ENCODE measurements around the gene AGPS.

The AGPS gene

DNA sequence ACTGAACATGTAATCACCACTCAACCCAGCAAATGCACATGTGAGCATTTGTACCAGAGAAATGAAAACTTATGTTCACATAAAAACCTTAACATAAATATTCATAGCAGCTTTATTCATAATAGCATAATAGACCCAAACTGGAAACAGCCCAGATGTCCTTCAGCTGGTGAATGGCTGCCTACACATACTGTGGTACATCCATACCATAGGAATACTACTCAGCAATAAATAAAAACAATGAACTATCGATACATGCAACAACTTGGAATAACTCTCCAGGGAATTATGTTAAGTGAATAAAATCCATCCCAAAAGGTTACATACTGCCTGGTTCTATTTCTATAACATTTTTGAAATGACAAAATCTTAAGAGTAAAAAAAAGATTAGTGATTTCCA, 140.0 kb downstream of the AGPS start:
- H3K27me3 Mint-ChIP-seq = no peaks in the 10 kb centered on the region
- no peak overlapping the region for H3K27ac Mint-ChIP-seq
- H3K4me1 Mint-ChIP-seq (ENCODE audit: low read depth) = no peaks in the 10 kb centered on the region
- no peak overlapping the region for H3K4me3 Mint-ChIP-seq
- peaks cover 17% of the 10 kb centered on the region for H3K36me3 Mint-ChIP-seq (ENCODE audit: low read depth)
- H3K9me3 Mint-ChIP-seq = no peaks in the 10 kb centered on the region

DNA sequence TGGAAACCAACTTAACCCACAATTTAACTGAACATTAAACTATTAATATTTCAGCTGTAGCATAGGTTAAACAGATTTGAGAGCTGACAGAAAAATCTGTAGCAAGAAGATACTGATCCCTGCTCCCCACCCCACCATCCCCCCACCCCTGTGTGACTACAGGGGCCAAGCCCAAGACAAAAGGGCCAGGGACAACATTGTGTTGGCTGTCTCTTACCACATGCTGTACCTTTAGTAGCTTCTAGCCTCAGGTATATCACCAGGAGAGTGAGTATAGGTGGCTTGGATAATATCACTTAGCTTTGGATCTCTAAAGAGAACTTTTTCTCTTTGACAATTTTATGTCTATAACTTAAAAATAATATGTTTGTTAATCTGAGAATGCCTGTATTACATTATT, 140.7 kb downstream of the AGPS start:
- H3K27me3 Mint-ChIP-seq = no peaks in the 10 kb centered on the region

DNA sequence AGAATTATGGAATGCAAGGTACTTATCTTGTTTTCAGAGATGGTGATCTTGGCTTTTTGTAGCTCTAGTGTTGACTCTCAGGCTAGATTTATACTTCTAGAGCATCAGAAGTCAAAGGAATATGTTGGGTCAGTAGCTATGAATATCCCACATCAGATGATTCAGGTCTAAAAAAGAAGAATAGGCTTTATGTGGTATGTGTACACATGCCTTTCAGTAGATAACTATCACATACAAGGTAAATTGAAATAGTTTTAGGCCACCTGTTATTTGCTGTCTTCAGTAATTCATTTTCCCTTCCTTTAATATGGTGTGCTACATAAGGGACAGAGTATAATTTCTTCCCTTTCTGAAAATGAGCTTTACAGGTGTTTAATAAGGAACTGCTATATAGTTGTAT, 142.4 kb downstream of the AGPS start:
- no peaks in the 10 kb centered on the region for H3K9me3 Mint-ChIP-seq
- no peaks in the 10 kb centered on the region for H3K27me3 Mint-ChIP-seq
- no peaks in the 10 kb centered on the region for H3K4me1 Mint-ChIP-seq (ENCODE audit: low read depth)
- peaks cover 19% of the 10 kb centered on the region for H3K36me3 Mint-ChIP-seq (ENCODE audit: low read depth)
- no peak overlapping the region for H3K27ac Mint-ChIP-seq
- H3K4me3 Mint-ChIP-seq = no peak overlapping the region

More for the DNA sequence above, 140.7 kb downstream of the AGPS start:
- no peaks in the 10 kb centered on the region for H3K9me3 Mint-ChIP-seq
- no peak overlapping the region for H3K27ac Mint-ChIP-seq
- no peak overlapping the region for H3K4me3 Mint-ChIP-seq
- H3K4me1 Mint-ChIP-seq (ENCODE audit: low read depth) = no peaks in the 10 kb centered on the region
- H3K36me3 Mint-ChIP-seq (ENCODE audit: low read depth) = peaks cover 19% of the 10 kb centered on the region

DNA sequence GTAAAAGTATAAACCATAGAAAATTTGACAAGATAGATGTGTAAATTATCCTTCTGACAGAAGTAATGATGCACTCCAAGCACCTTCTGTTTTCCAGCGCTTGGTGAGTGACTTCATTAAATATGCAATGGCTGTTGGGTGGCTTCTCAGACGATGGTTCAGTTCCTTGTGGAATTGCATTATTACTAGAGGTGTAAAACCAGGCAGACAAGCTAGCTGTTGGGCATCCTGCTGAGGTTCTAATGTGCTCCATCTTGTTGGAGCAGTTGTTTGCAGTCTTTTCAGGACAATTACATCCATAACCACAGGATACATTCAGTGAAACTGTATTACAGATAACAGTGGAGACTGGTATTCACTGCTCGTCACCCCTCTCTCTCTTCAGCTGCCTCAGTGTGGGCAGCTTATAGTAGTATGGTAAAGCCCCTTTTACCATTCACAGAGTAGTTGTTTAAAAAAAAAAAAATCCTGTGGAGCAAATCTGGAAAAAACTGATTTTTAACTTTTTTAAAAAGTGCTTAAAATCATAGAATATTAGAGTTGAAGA, 143.5 kb downstream of the AGPS start:
- no peaks in the 10 kb centered on the region for H3K9me3 Mint-ChIP-seq
- H3K36me3 Mint-ChIP-seq (ENCODE audit: low read depth) = peaks cover 19% of the 10 kb centered on the region
- H3K4me1 Mint-ChIP-seq (ENCODE audit: low read depth) = no peaks in the 10 kb centered on the region
- no peaks in the 10 kb centered on the region for H3K27me3 Mint-ChIP-seq
- no peak overlapping the region for H3K4me3 Mint-ChIP-seq
- H3K27ac Mint-ChIP-seq = no peak overlapping the region

DNA sequence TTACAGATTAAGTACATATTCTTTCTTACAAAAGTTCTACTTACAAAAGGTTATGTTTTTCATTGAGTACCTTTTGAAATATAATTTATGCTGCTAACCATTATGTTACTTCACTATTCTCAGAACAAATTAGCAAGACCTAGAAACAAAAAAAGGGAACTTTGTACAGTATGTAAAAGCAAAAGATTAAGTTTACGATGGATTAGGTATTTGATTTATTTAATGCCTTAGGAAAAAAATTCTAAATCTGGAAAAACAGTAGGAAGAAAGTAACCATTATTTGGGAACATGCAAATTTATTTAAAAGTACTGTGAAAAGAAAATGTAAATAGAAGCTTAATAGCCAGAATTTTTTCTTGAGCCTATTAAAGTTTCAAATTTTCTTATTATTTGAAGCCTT, 144.6 kb downstream of the AGPS start:
- Mint-ChIP-seq H3K36me3 (ENCODE audit: low read depth) (peaks cover 19% of the 10 kb centered on the region), H3K27me3 (no peaks in the 10 kb centered on the region), H3K4me1 (ENCODE audit: low read depth) (no peaks in the 10 kb centered on the region), H3K27ac (no peak overlapping the region), H3K4me3 (no peak overlapping the region), H3K9me3 (no peaks in the 10 kb centered on the region)

DNA sequence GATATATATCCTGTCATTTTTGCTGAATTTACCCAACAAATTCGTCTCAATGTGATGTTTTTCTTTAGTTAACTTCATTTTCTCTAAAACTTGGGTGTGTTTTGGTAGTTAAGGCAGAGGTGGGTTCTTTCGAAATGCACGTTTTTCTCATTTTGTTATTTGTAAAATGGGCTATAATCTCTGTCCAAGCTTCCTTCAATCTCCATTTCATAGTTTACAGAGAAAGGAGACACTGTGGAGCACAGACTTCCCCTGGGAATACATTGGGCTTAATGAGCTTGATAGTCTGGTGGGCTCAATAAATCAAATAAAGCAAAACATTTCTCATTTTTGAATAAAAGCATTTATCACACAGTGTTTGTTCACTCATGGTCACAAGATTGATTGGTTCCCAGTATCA, 145.1 kb downstream of the AGPS start:
- H3K9me3 Mint-ChIP-seq = no peaks in the 10 kb centered on the region
- H3K4me3 Mint-ChIP-seq = no peak overlapping the region
- no peaks in the 10 kb centered on the region for H3K4me1 Mint-ChIP-seq (ENCODE audit: low read depth)
- H3K36me3 Mint-ChIP-seq (ENCODE audit: low read depth) = peaks cover 19% of the 10 kb centered on the region
- H3K27ac Mint-ChIP-seq = no peak overlapping the region
- H3K27me3 Mint-ChIP-seq = no peaks in the 10 kb centered on the region

DNA sequence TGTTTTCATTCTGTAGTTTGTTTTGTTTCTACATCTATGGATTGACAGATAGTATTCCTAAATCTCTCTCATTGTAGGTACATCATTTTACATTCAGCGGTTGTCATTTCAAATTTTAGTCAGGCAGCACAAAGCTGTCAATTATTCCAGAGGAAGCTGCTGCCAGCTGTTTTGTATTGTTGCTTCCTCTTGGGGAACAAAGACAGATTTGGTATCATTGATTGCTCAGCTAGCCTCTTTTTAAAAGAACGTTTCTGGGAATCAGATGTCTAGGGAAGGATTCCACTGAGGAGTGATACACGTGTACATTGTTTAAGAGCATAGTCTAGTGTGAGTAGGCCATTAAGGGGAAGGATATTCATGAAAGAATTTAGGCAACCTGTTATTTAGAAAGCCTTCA, 145.8 kb downstream of the AGPS start:
- Mint-ChIP-seq H3K9me3 (no peaks in the 10 kb centered on the region), H3K27ac (no peak overlapping the region), H3K4me1 (ENCODE audit: low read depth) (no peaks in the 10 kb centered on the region), H3K4me3 (no peak overlapping the region), H3K36me3 (ENCODE audit: low read depth) (peaks cover 19% of the 10 kb centered on the region), H3K27me3 (no peaks in the 10 kb centered on the region)

DNA sequence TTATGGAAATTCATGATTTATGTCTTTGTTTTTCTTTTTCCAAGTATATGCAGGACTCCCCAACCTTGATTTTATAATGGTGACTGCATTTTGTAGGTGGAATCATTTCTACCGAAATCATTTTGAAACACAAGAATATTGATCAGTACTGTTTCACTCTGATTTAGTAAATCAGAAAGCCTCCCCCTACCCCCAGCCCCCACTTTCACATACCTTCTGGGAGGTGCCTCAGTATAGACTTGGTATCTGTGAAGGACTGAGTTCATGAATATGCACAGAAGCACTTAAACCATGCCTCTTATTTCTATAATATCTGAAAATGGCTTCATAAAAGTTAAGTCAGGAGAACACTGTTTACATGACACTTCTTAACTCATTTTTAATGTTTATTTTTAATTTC, 147.7 kb downstream of the AGPS start:
- no peak overlapping the region for H3K4me3 Mint-ChIP-seq
- H3K27ac Mint-ChIP-seq = no peak overlapping the region
- H3K9me3 Mint-ChIP-seq = no peaks in the 10 kb centered on the region
- peaks cover 14% of the 10 kb centered on the region for H3K36me3 Mint-ChIP-seq (ENCODE audit: low read depth)
- H3K27me3 Mint-ChIP-seq = no peaks in the 10 kb centered on the region
- H3K4me1 Mint-ChIP-seq (ENCODE audit: low read depth) = no peaks in the 10 kb centered on the region

DNA sequence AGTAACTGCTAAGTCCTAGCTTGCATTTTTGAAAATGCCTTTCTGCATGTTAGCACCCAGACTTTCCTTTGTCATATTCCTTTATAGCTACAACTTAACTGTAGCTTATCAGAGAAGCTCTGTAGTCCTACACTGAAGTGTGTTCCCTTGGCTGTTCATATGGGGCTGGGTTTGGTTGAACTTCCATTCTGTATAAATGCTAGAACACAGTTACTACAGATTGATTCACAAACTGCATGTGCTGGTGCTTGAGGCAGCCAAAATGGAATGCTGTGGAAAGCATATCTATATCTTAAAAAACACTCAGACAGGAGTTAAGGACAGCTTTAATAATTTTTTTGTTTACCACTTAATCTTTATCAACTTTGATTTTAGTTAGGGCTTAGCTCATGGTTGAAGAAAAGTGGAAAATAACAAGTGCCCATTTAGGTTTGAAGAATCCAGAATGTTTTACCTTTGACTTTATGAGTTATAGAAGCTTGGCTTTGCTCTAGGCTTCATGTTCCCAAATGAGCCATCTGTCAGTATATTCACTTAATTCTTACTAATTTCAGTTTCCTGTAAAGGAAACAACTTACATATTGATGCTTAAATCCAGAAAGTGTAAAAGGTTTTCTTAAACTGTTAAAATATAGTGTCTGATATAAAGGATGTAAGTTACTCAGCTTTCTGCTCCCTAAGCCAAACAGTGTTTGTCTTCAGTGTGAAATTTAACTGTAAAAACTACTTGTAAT, 148.9 kb downstream of the AGPS start:
- Mint-ChIP-seq H3K36me3 (ENCODE audit: low read depth) (peaks cover 14% of the 10 kb centered on the region), H3K4me3 (no peak overlapping the region), H3K4me1 (ENCODE audit: low read depth) (no peaks in the 10 kb centered on the region), H3K27ac (no peak overlapping the region), H3K9me3 (no peaks in the 10 kb centered on the region), H3K27me3 (no peaks in the 10 kb centered on the region)

DNA sequence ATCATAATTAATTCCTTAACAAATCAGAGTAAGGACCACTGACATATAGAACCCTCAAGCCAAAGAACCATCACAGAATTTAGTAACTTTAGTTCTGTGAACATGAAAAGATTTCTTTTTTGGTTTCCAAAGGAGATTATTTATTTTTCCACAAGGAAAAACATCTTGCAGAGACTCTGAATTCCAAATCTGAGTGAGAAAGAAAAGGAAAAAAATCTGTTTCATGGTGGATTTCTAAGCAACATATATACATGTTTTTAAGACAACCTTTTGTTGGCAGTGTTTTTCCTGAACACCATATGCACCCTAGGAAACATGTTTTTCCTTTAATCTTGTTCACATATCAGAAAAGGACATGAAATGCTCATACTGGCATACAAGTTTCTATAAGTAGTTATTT, 149.8 kb downstream of the AGPS start:
- H3K27ac Mint-ChIP-seq = no peak overlapping the region
- H3K4me3 Mint-ChIP-seq = no peak overlapping the region
- H3K9me3 Mint-ChIP-seq = no peaks in the 10 kb centered on the region
- H3K36me3 Mint-ChIP-seq (ENCODE audit: low read depth) = peaks cover 14% of the 10 kb centered on the region
- no peaks in the 10 kb centered on the region for H3K27me3 Mint-ChIP-seq
- peaks cover 5% of the 10 kb centered on the region for H3K4me1 Mint-ChIP-seq (ENCODE audit: low read depth)

DNA sequence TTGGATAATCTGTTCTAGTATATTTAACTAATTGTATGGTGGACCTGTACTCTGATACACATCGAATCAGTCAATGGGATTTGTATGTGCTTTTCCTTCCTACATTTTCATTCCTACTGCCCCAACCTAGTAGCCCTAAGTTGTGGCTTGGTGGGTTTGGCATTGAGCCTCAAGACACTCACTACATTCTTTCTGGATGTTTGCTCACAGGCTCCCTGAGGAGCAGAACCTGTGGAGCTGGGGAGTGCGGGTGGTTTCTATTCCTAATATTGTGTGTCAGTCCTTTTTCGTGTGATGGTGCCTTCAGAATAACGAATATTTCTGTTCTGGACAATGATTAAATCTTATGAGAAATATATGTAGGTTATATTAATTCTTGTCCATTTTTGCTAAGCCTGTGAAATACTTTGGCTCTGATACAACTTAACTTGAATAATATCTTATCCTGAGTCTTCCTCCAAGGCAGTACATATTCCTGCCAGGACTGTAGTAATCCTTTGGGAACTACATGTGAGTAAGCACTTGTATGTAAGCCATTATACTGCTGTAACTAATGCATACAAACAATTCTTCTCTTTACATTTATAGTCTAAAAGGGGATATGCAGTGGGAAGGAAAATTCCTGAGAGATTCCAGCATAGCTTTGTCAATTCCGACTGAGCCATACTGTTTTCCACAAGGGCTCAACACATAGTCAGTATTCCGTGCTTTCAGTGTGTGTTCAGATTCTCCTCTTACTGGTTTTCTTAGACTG, 150.6 kb downstream of the AGPS start:
- Mint-ChIP-seq H3K27ac (no peak overlapping the region), H3K4me1 (ENCODE audit: low read depth) (peaks cover 5% of the 10 kb centered on the region), H3K36me3 (ENCODE audit: low read depth) (peaks cover 7% of the 10 kb centered on the region), H3K27me3 (no peaks in the 10 kb centered on the region), H3K4me3 (no peak overlapping the region), H3K9me3 (no peaks in the 10 kb centered on the region)

DNA sequence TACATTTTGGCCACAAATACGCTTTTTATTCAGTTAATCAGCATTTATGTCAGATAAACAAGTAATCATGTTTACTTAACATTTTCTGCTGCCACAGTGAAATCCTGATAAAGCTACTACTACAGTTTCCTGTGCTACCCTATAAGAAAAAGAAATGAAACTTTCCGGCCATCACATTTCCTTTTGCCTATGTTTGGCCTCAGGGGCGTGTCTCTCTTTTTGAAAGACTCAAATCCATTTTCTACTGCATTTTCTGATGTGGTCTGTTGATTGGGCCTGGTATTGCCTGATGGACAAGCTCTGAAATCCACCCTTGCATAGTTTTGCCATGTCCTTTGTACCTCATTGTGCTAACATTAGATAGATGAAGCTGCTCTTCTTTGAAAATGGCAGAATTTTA, 152.6 kb downstream of the AGPS start:
- Mint-ChIP-seq H3K36me3 (ENCODE audit: low read depth) (no peaks in the 10 kb centered on the region), H3K27me3 (no peaks in the 10 kb centered on the region), H3K4me3 (no peak overlapping the region), H3K4me1 (ENCODE audit: low read depth) (peaks cover 5% of the 10 kb centered on the region), H3K9me3 (no peaks in the 10 kb centered on the region), H3K27ac (no peak overlapping the region)

DNA sequence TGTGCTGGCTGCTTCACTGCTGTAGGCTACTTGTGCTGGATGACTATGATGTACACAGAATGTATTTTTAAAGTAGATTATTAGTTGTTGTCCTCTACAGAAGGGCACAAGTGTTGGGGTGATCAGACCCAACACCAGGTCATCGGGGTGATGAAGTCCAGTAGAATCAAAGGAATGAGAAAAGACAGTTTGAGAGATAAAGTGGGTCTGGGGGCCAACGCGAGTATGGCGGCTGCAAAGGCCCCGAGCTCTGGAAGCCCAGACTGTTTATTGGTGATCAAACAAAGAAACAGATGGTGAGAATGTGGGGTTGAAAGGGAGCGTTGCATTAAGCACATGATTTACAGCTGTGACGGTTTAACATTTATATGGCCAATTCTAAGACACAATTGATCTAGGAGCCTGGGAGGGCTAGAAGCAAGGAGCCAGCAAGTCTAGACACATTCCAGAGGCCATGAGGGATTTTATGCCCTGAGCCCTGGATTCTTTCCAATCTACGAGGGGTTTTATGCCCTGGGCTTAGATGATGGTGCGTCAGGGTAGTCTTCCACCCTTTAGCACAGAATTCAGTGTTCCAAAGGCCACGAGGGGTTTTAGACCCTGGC, 153.5 kb downstream of the AGPS start:
- H3K27ac Mint-ChIP-seq = no peak overlapping the region
- H3K4me1 Mint-ChIP-seq (ENCODE audit: low read depth) = peaks cover 5% of the 10 kb centered on the region
- no peaks in the 10 kb centered on the region for H3K27me3 Mint-ChIP-seq
- no peaks in the 10 kb centered on the region for H3K36me3 Mint-ChIP-seq (ENCODE audit: low read depth)
- no peak overlapping the region for H3K4me3 Mint-ChIP-seq
- H3K9me3 Mint-ChIP-seq = no peaks in the 10 kb centered on the region

DNA sequence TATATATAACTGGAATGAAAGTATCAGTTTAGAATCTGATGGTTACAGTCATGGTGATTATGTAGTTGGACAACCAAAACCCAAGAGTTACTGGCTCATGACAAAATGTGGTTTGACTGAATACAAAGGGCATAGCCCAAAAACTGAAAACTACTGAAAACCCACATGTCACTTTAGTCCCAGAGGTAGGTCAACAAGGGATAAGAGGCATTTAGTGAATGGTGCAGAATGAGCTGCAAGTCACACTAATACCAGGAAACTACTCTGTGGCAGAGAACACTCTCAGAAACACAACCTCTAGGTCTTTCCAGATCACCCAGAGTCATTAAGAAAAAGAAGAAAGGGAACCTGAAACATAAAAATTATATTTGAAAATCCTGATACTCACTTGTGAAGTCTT, 154.5 kb downstream of the AGPS start:
- no peaks in the 10 kb centered on the region for H3K9me3 Mint-ChIP-seq
- H3K27ac Mint-ChIP-seq = no peak overlapping the region
- no peaks in the 10 kb centered on the region for H3K36me3 Mint-ChIP-seq (ENCODE audit: low read depth)
- no peak overlapping the region for H3K4me3 Mint-ChIP-seq
- H3K4me1 Mint-ChIP-seq (ENCODE audit: low read depth) = peaks cover 5% of the 10 kb centered on the region
- H3K27me3 Mint-ChIP-seq = no peaks in the 10 kb centered on the region

DNA sequence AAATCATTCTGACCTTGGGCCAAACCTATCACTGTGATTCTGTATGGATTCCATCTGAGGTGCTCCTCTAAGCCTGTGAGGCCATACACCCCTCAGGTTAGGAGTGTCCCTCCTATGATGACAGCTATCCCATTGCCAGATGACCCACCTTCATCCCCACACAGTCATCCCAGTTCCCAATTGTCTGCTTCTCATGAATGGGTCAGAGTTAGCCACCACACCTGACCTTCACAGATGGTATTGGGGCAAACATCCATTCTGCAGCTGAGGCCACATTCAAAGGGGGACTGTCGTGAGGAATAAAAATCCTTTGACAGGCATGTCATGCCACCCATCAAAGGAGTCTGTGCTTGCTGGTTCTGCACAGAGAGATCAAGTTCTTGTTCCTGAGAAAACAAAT, 155.2 kb downstream of the AGPS start:
- no peak overlapping the region for H3K27ac Mint-ChIP-seq
- no peaks in the 10 kb centered on the region for H3K9me3 Mint-ChIP-seq
- H3K4me1 Mint-ChIP-seq (ENCODE audit: low read depth) = peaks cover 8% of the 10 kb centered on the region
- H3K36me3 Mint-ChIP-seq (ENCODE audit: low read depth) = no peaks in the 10 kb centered on the region
- no peaks in the 10 kb centered on the region for H3K27me3 Mint-ChIP-seq
- H3K4me3 Mint-ChIP-seq = no peak overlapping the region
